ENCODE results near the gene LTBP2. TPM values are rescaled to one million over a fixed set of nuclear protein-coding genes. Genes with fewer than 3 reads are reported as not detected.

Gene LTBP2
- total and polyA plus RNA-seq, 8 donors: 2.9 to 36.2 (median 7.9) TPM

DNA sequence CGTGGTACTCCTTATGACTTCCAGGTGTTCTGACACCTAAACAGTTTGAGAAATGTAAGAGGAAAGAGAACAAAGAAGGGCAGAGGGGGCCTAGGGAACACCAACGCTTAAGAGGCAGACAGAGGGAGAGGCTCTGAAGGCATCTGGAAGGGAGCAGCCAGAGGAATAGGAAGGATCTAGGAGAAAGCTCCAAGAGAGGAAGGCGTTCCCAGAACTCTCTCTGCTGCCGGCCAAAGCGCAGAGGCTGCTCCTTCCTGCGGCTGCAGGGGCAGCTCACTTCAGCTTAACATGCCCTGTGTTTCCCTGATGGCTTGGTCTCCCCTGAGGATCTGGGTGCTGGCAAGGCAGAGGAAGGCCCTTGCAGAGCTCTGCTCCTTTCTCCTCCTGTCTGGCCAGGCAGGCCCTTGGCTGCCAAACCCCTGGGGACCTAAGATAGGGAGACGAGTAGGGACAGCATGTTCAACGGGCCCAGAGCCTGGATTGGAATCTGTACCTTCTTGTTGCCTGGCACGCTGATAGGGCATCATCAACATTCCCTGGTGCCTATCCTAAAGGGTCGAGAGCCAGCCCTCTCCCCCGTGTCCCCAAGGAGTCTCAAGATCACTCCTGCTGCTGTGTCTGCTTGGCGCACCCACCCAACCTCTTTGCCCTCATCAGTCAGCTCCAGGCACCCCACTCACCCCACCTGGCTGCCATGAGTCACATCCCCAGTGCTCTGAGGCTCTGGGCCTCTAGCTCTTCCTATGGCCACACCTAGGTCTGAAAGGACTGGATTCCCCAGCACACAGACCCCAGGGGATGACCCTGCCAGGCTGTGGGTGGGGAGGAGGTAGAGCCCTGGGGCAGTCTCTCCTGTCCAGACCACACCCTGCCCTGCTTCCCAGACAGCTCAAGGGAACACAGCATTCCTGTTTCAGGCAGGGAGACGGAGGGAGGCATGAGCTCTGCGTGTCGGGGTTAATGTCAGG is 45.6 kb downstream of the LTBP2 start:
- H3K4me1 ChIP-seq: peaks cover 18 to 80% (median 44%) of the 10 kb centered on the region in 4 donors
- H3K36me3 ChIP-seq: no peaks in the 10 kb centered on the region
- H3K4me3 ChIP-seq: no peak overlapping the region
- H3K9me3 ChIP-seq: no peaks in the 10 kb centered on the region
- TF ChIP-seq, protein P1, sequence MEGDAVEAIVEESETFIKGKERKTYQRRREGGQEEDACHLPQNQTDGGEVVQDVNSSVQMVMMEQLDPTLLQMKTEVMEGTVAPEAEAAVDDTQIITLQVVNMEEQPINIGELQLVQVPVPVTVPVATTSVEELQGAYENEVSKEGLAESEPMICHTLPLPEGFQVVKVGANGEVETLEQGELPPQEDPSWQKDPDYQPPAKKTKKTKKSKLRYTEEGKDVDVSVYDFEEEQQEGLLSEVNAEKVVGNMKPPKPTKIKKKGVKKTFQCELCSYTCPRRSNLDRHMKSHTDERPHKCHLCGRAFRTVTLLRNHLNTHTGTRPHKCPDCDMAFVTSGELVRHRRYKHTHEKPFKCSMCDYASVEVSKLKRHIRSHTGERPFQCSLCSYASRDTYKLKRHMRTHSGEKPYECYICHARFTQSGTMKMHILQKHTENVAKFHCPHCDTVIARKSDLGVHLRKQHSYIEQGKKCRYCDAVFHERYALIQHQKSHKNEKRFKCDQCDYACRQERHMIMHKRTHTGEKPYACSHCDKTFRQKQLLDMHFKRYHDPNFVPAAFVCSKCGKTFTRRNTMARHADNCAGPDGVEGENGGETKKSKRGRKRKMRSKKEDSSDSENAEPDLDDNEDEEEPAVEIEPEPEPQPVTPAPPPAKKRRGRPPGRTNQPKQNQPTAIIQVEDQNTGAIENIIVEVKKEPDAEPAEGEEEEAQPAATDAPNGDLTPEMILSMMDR (IDR thresholded peaks at IDR 0.05): no peak
- no peak for TF ChIP-seq EP300 (IDR thresholded peaks at IDR 0.05)
- H3K27me3 ChIP-seq: peaks cover 0 to 8% (median 0%) of the 10 kb centered on the region in 3 donors
- H3K27ac ChIP-seq: peak overlapping the region in 4 of 5 donors; percentile 44 to 87 (median 81)
- WGBS, 5 donors: 63 to 70% (median 67%) methylated on average over 13 to 15 of the region's 15 CpGs
- peak in 1 of 2 donors; percentile 55 for DNase-seq
- intact Hi-C loops (cut with DNase I; ENCODE audit: low total_unique reads): no loop called here

GRCh38 chr14:74563586-74564159 is 48.4 kb downstream of the LTBP2 start:
- peak in 1 of 2 donors; percentile 52 for DNase-seq
- intact Hi-C loops (cut with DNase I; ENCODE audit: low total_unique reads): no loop called here
- TF ChIP-seq, protein P1 (IDR thresholded peaks at IDR 0.05): no peak
- no peak for TF ChIP-seq EP300 (IDR thresholded peaks at IDR 0.05)
- TF ChIP-seq POLR2AphosphoS5 (IDR thresholded peaks at IDR 0.05): no peak
- TF ChIP-seq POLR2A (IDR thresholded peaks at IDR 0.05): no peak
- H3K27me3 ChIP-seq: peaks cover 0 to 8% (median 0%) of the 10 kb centered on the region in 3 donors
- H3K9me3 ChIP-seq: no peaks in the 10 kb centered on the region
- H3K4me3 ChIP-seq: no peak overlapping the region
- 62 to 74% (median 73%) methylated on average over 3 of the region's 3 CpGs for whole genome bisulfite sequencing, 5 donors
- no peaks in the 10 kb centered on the region for H3K36me3 ChIP-seq
- H3K27ac ChIP-seq: peak overlapping the region in 2 of 5 donors; percentile 57 to 61
- peaks cover 2 to 56% (median 24%) of the 10 kb centered on the region in 4 donors for H3K4me1 ChIP-seq

DNA sequence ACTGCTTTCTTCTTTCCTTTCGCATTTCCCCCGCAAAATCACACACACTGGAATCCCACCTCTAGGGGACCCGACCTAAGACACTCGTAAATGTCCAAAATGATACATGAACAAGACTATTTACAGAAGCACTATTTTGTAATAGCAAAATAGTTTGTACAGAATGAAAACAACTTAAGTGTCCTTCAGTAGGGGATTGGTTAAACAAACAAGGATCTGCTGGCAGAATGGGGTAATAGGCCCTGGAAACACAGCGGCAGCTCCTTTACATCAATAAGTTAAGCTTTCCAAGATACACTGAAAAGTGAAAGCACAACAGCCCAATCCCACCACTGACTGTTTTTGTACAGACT is 48.8 kb downstream of the LTBP2 start:
- no peak overlapping the region for H3K4me3 ChIP-seq
- peak in 1 of 2 donors; percentile 59 for DNase-seq
- H3K9me3 ChIP-seq: no peaks in the 10 kb centered on the region
- no peak for TF ChIP-seq POLR2AphosphoS5 (IDR thresholded peaks at IDR 0.05)
- no peak for TF ChIP-seq EP300 (IDR thresholded peaks at IDR 0.05)
- TF ChIP-seq POLR2A (IDR thresholded peaks at IDR 0.05): no peak
- TF ChIP-seq, protein P1 (IDR thresholded peaks at IDR 0.05): no peak
- WGBS, 5 donors: 55 to 61% (median 58%) methylated on average over 5 of the region's 5 CpGs
- peaks cover 0 to 52% (median 22%) of the 10 kb centered on the region in 4 donors for H3K4me1 ChIP-seq
- intact Hi-C loops (cut with DNase I; ENCODE audit: low total_unique reads): no loop called here
- H3K27ac ChIP-seq: peak overlapping the region in 3 of 5 donors; percentile 53 to 61 (median 57)
- no peaks in the 10 kb centered on the region for H3K36me3 ChIP-seq
- H3K27me3 ChIP-seq: peaks cover 0 to 7% (median 0%) of the 10 kb centered on the region in 3 donors

- Histone ChIP-seq H3K36me3 (no peaks in the 10 kb centered on the region), H3K27ac (peak overlapping the region in 3 of 5 donors; percentile 53 to 61 (median 57)), H3K27me3 (peaks cover 0 to 2% (median 0%) of the 10 kb centered on the region in 3 donors), H3K4me1 (peaks cover 0 to 47% (median 20%) of the 10 kb centered on the region in 4 donors), H3K9me3 (no peaks in the 10 kb centered on the region), H3K4me3 (no peak overlapping the region)
- intact Hi-C loops (cut with DNase I; ENCODE audit: low total_unique reads): no loop called here
- no peak for DNase-seq
- WGBS, 5 donors: 33 to 54% (median 37%) methylated on average over 3 of the region's 3 CpGs
- TF ChIP-seq POLR2A (IDR thresholded peaks at IDR 0.05) (no peak), EP300 (IDR thresholded peaks at IDR 0.05) (no peak), POLR2AphosphoS5 (IDR thresholded peaks at IDR 0.05) (no peak)
- TF ChIP-seq, protein P1 (IDR thresholded peaks at IDR 0.05): no peak
Observed at GRCh38 chr14:74562515-74563232, 49.4 kb downstream of the LTBP2 start.

All from stomach (tissue), 9 donors.